Stimulated activated CD8-positive, alpha-beta memory T cell treated with anti-CD3 and anti-CD28 coated beads, Interleukin-7, amount 100 ng/mL, for 48 hours (primary cell): Measurements from ENCODE around the gene MAX.

Experiments
- DNase-seq, 2 donors: peaks; one replicate each; pipeline ENCODE4 v3.0.0-alpha.2; 2020; ENCODE audit warnings: low read depth in 1 of 2; ENCODE audit errors: extremely low read depth in 1 of 2

Gene MAX

GRCh38 chr14:65102441-65103149, at the start of gene MAX:
Gene MAX, minus strand, starts transcription at chr14:65102517. Its CDS starts 178 bp downstream, at chr14:65102339.
- peak; percentile 96 to 98 for DNase-seq

- no peak for DNase-seq
Observed at GRCh38 chr14:65151609-65151956, 49.3 kb upstream of the MAX start.

GRCh38 chr14:65150898-65151608, 48.7 kb upstream of the MAX start:
- DNase-seq: no peak

GRCh38 chr14:65149116-65149515, 46.8 kb upstream of the MAX start:
- no peak for DNase-seq

GRCh38 chr14:65144170-65144569, 41.9 kb upstream of the MAX start:
- no peak for DNase-seq

GRCh38 chr14:65142914-65143625, 40.8 kb upstream of the MAX start:
- no peak for DNase-seq

- no peak for DNase-seq
Observed at GRCh38 chr14:65142429-65142828, 40.1 kb upstream of the MAX start.

- no peak for DNase-seq
Observed at GRCh38 chr14:65141523-65141922, 39.2 kb upstream of the MAX start.

GRCh38 chr14:65137648-65138307, 35.5 kb upstream of the MAX start:
- no peak for DNase-seq

- DNase-seq: no peak
Observed at GRCh38 chr14:65134651-65135579, 32.6 kb upstream of the MAX start.

GRCh38 chr14:65132855-65133254, 30.5 kb upstream of the MAX start:
- DNase-seq: no peak

- DNase-seq: no peak
Observed at GRCh38 chr14:65131301-65131701, 29.0 kb upstream of the MAX start.

GRCh38 chr14:65128096-65128495, 25.8 kb upstream of the MAX start:
- no peak for DNase-seq

GRCh38 chr14:65117769-65118745, 15.7 kb upstream of the MAX start:
- DNase-seq: no peak

GRCh38 chr14:65115615-65116014, 13.3 kb upstream of the MAX start:
- DNase-seq: no peak

- DNase-seq: no peak
Observed at GRCh38 chr14:65110525-65110924, 8.2 kb upstream of the MAX start.

GRCh38 chr14:65109357-65109756, 7.0 kb upstream of the MAX start:
- no peak for DNase-seq

GRCh38 chr14:65107200-65107599, 4.9 kb upstream of the MAX start:
- no peak for DNase-seq

- DNase-seq: no peak
Observed at GRCh38 chr14:65106736-65107135, 4.4 kb upstream of the MAX start.
